Measurements from ENCODE around the gene LEPR. TPM values are rescaled to one million over a fixed set of nuclear protein-coding genes. Genes with fewer than 3 reads are reported as not detected.
A peak's percentile ranks its signal among the peaks of the same experiment; 100 is the strongest.

The LEPR gene
- total and polyA plus RNA-seq, 2 donors (not counting 3 experiments of a cell fraction or from before 2014, with no cell fraction given), result 11.1 to 18.7 TPM

DNA sequence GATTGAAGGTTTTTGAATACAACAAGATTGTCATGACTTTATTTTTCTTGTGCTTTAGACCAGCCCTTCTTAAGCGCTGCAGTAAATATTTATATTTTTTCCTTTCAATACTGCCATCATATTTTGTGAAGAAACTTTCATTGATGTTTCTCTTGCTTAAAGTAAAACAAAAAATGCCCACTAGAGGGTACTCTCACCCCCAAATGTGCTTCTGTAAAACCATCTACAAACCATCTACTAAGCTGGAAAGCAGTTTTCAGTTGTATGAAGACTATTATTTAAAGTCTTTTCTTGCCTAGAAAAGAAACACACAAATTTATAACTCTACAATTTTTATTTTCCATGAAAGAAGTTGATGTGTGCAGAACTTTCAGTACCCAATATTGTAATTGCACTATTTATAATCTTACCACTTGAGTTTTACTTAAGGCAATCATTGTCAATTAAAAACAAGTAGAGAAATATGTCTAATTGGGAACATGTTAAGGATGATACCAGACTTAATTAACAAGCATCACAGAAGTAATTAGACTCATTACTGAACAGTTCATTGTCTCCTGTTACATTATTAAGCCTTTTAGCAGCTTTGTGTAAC, 10.7 kb downstream of the LEPR start:
- no peak overlapping the region for H2AFZ ChIP-seq (ENCODE audit: low read depth, low read length)
- no peak for TF ChIP-seq FOS (IDR thresholded peaks at IDR 0.05; ENCODE audit: borderline replicate concordance, insufficient read depth, low read length)
- TF ChIP-seq, protein P1, sequence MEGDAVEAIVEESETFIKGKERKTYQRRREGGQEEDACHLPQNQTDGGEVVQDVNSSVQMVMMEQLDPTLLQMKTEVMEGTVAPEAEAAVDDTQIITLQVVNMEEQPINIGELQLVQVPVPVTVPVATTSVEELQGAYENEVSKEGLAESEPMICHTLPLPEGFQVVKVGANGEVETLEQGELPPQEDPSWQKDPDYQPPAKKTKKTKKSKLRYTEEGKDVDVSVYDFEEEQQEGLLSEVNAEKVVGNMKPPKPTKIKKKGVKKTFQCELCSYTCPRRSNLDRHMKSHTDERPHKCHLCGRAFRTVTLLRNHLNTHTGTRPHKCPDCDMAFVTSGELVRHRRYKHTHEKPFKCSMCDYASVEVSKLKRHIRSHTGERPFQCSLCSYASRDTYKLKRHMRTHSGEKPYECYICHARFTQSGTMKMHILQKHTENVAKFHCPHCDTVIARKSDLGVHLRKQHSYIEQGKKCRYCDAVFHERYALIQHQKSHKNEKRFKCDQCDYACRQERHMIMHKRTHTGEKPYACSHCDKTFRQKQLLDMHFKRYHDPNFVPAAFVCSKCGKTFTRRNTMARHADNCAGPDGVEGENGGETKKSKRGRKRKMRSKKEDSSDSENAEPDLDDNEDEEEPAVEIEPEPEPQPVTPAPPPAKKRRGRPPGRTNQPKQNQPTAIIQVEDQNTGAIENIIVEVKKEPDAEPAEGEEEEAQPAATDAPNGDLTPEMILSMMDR (IDR thresholded peaks at IDR 0.05; ENCODE audit: extremely low read depth in 1 of 2, insufficient read depth in 1 of 2, low read depth in 1 of 2, low read length in 2 of 2), result peak; percentile 35 to 36
- no peaks in the 10 kb centered on the region for H3K9me3 ChIP-seq (replicated peaks; ENCODE audit: control insufficient read depth, insufficient read depth, low read length)
- peak overlapping the region; percentile 87 for H3K9ac ChIP-seq (replicated peaks; ENCODE audit: extremely low read depth, insufficient read depth, low read length)
- intact Hi-C loops (cut with micrococcal nuclease) (loop anchor here (1.0 to 5.0 kb wide), 9 partner anchors 28 to 1016 kb away; no protein-coding TSS in a partner anchor), dilution Hi-C loops (cut with MboI; ENCODE audit: extremely low pct_ligation_motif_present, low sequenced_read_pairs) (no loop called here)
- H3K27ac ChIP-seq (ENCODE audit: insufficient read depth, low read depth, low read length), result peak overlapping the region; percentile 97
- H3K36me3 ChIP-seq (ENCODE audit: control insufficient read depth in 2 of 2, extremely low read depth in 1 of 2, insufficient read depth in 2 of 2, low read length in 2 of 2), result peaks cover 7 to 25% of the 10 kb centered on the region in 2 experiments
- no peak for FAIRE-seq
- ChIA-PET CTCF (interaction anchor here (0.5 to 7.7 kb wide), 35 partner anchors 8 to 1015 kb away, joined by 3 to 104 read pairs (median 4); partner anchors contain the start of genes LEPR and LEPROT), POLR2A (interaction anchor here (1.8 kb wide), 1 partner anchor 11 kb away, joined by 6 read pairs; the partner anchor contains the start of genes LEPR and LEPROT)
- H3K79me2 ChIP-seq (ENCODE audit: control insufficient read depth, insufficient read depth, low read length), result peaks cover 18% of the 10 kb centered on the region
- peak overlapping the region; percentile 60 for H3K4me2 ChIP-seq (ENCODE audit: insufficient read depth, low read length)
- no peaks in the 10 kb centered on the region for H3K9me1 ChIP-seq (replicated peaks; ENCODE audit: control insufficient read depth, extremely low read depth, insufficient read depth, low read length)
- no peaks in the 10 kb centered on the region for H4K20me1 ChIP-seq (replicated peaks; ENCODE audit: control insufficient read depth, extremely low read depth, insufficient read depth, low read length)
- H3K4me1 ChIP-seq (ENCODE audit: control insufficient read depth, extremely low read depth, insufficient read depth, low read length), result peaks cover 33% of the 10 kb centered on the region
- BruUV-seq (replicated peaks), result no TSS peak
- peak; percentile 79 for DNase-seq (ENCODE audit: low read depth, low spot score)
- H3K4me3 ChIP-seq (replicated peaks in 1 of 3; ENCODE audit: insufficient read depth in 1 of 3, low read depth in 1 of 3, low read length in 3 of 3), result peak overlapping the region in 1 of 3 experiments; percentile 26
- H3K27me3 ChIP-seq (ENCODE audit: control insufficient read depth in 2 of 2, insufficient read depth in 2 of 2, low read length in 2 of 2), result no peaks in the 10 kb centered on the region

DNA sequence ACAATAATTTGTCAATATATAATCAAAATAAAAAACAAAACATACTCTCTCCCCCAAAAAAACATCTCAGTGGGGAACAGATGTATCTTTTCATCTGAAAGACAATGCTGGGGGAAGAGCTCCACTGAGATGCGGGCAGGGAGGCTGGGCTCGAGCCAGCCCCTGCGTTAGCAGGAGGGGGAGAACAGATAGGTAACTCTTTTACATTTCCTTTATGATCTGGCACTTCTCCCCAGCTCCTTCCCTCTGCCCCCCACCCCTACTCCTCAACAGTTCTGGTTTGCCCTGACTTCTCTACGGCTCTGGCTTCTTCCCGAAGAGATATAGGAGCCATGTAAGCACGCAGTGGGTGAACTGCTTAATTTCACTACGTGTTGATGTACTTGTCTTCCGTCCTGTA, 12.4 kb downstream of the LEPR start:
- no peaks in the 10 kb centered on the region for H3K9me1 ChIP-seq (replicated peaks; ENCODE audit: control insufficient read depth, extremely low read depth, insufficient read depth, low read length)
- ChIA-PET CTCF (interaction anchor here (4.8 to 7.7 kb wide), 2 partner anchors 27 to 255 kb away, joined by 18 to 104 read pairs; no protein-coding TSS in a partner anchor), POLR2A (no interaction called here)
- peaks cover 30% of the 10 kb centered on the region for H3K4me1 ChIP-seq (ENCODE audit: control insufficient read depth, extremely low read depth, insufficient read depth, low read length)
- no TSS peak for BruUV-seq (replicated peaks)
- no peak overlapping the region for H3K9ac ChIP-seq (replicated peaks; ENCODE audit: extremely low read depth, insufficient read depth, low read length)
- H3K9me3 ChIP-seq (replicated peaks; ENCODE audit: control insufficient read depth, insufficient read depth, low read length), result no peaks in the 10 kb centered on the region
- peaks cover 5 to 24% of the 10 kb centered on the region in 2 experiments for H3K36me3 ChIP-seq (ENCODE audit: control insufficient read depth in 2 of 2, extremely low read depth in 1 of 2, insufficient read depth in 2 of 2, low read length in 2 of 2)
- no peak overlapping the region for H3K4me3 ChIP-seq (replicated peaks in 1 of 3; ENCODE audit: insufficient read depth in 1 of 3, low read depth in 1 of 3, low read length in 3 of 3)
- no peak overlapping the region for H2AFZ ChIP-seq (ENCODE audit: low read depth, low read length)
- no peaks in the 10 kb centered on the region for H3K27me3 ChIP-seq (ENCODE audit: control insufficient read depth in 2 of 2, insufficient read depth in 2 of 2, low read length in 2 of 2)
- H3K79me2 ChIP-seq (ENCODE audit: control insufficient read depth, insufficient read depth, low read length), result peaks cover 17% of the 10 kb centered on the region
- intact Hi-C loops (cut with micrococcal nuclease) (loop anchor here (5.0 kb wide), 4 partner anchors 79 to 1014 kb away; no protein-coding TSS in a partner anchor), dilution Hi-C loops (cut with MboI; ENCODE audit: extremely low pct_ligation_motif_present, low sequenced_read_pairs) (no loop called here)
- no peak for FAIRE-seq
- DNase-seq (ENCODE audit: low read depth, low spot score), result no peak
- no peak for TF ChIP-seq EZH2 (IDR thresholded peaks at IDR 0.05; ENCODE audit: borderline replicate concordance, low read depth, low read length, severe bottlenecking)
- TF ChIP-seq JUN (IDR thresholded peaks at IDR 0.05; ENCODE audit: borderline replicate concordance, insufficient read depth, insufficient read length, low read depth), result no peak
- TF ChIP-seq POLR2A (IDR thresholded peaks at IDR 0.05; ENCODE audit: low read depth, low read length), result no peak
- TF ChIP-seq, protein P1 (IDR thresholded peaks at IDR 0.05; ENCODE audit: extremely low read depth in 1 of 2, insufficient read depth in 1 of 2, low read depth in 1 of 2, low read length in 2 of 2), result no peak
- no peak for TF ChIP-seq GATA2 (IDR thresholded peaks at IDR 0.05; ENCODE audit: insufficient read depth, insufficient read length, low read depth, low read length)
- TF ChIP-seq, protein P2, sequence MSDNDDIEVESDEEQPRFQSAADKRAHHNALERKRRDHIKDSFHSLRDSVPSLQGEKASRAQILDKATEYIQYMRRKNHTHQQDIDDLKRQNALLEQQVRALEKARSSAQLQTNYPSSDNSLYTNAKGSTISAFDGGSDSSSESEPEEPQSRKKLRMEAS (IDR thresholded peaks at IDR 0.05; ENCODE audit: insufficient read depth, insufficient read length), result no peak
- TF ChIP-seq POLR2AphosphoS5 (IDR thresholded peaks at IDR 0.05; ENCODE audit: insufficient read depth, low read depth, low read length), result no peak
- no peak for TF ChIP-seq MYC (IDR thresholded peaks at IDR 0.05; ENCODE audit: low read depth, low read length)
- no peak for TF ChIP-seq FOS (IDR thresholded peaks at IDR 0.05; ENCODE audit: borderline replicate concordance, insufficient read depth, low read length)
- no peak overlapping the region for H3K4me2 ChIP-seq (ENCODE audit: insufficient read depth, low read length)
- no peaks in the 10 kb centered on the region for H4K20me1 ChIP-seq (replicated peaks; ENCODE audit: control insufficient read depth, extremely low read depth, insufficient read depth, low read length)
- no peak overlapping the region for H3K27ac ChIP-seq (ENCODE audit: insufficient read depth, low read depth, low read length)
